PC-3 (cell line): ENCODE data around the gene UVSSA. TPM values are rescaled to one million over a fixed set of nuclear protein-coding genes. Genes with fewer than 3 reads are reported as not detected.

Source experiments
- ATAC-seq: fragments of 200-7000 bp; cut with Tn5 transposase; 2 replicates; pipeline ENCODE4 v1.9.1; 2020; ENCODE audit warnings: mild to moderate bottlenecking, moderate library complexity
- BruUV-seq: library from RNA; stranded (reverse); fragments of 400-500 nt; replicated peaks from 2 replicates; lab custom pipeline; 2021; lab: Mats Ljungman, UMichigan
- CTCF ChIA-PET: fragments of 300-600 bp; sonication (Branson Sonifier 250); formaldehyde crosslinking; loops from one replicate; lab custom pipeline; 2022; ENCODE audit warnings: antibody characterized with exemption; lab: Charles Lee
- POLR2A ChIA-PET: fragments of 300-600 bp; sonication (Branson Sonifier 250); formaldehyde crosslinking; loops from one replicate; lab custom pipeline; 2022; ENCODE audit warnings: antibody characterized with exemption; ENCODE audit not compliant: unreplicated experiment; lab: Charles Lee
- DNase-seq: peaks from one replicate; pipeline ENCODE4 v3.0.0-alpha.2; 2015
- H2AFZ ChIP-seq: fragments of 300-600 bp; sonication (generic); 2 replicates; pipeline ENCODE4 v1.6.0; 2016; ENCODE audit warnings: antibody characterized with exemption, low read length
- H3F3A ChIP-seq: fragments of 300-600 bp; sonication (generic); one replicate; pipeline ENCODE4 v1.6.0; 2017; ENCODE audit warnings: antibody characterized with exemption, low read length, control low read depth, mild to moderate bottlenecking; ENCODE audit not compliant: unreplicated experiment
- H3K27ac ChIP-seq: fragments of 300-600 bp; sonication (generic); 2 replicates; pipeline ENCODE4 v1.5.1; 2016; ENCODE audit warnings: mild to moderate bottlenecking, low read length
- H3K27me3 ChIP-seq: fragments of 300-600 bp; sonication (generic); 2 replicates; pipeline ENCODE4 v1.6.1; 2016; ENCODE audit warnings: low read length, mixed read lengths
- H3K36me3 ChIP-seq: fragments of 300-600 bp; sonication (generic); 2 replicates; pipeline ENCODE4 v1.6.1; 2016; ENCODE audit warnings: low read depth, mixed run types, low read length, mixed read lengths
- H3K4me1 ChIP-seq: fragments of 300-600 bp; sonication (generic); 2 replicates; pipeline ENCODE4 v1.5.1; 2016; ENCODE audit warnings: low read length; ENCODE audit not compliant: insufficient read depth
- H3K4me2 ChIP-seq: fragments of 300-600 bp; sonication (generic); 2 replicates; pipeline ENCODE4 v1.6.0; 2016; ENCODE audit warnings: low read length
- H3K4me3 ChIP-seq: fragments of 300-600 bp; sonication (generic); 2 replicates; pipeline ENCODE4 v1.5.1; 2016; ENCODE audit warnings: mild to moderate bottlenecking, low read length, mixed read lengths
- H3K79me2 ChIP-seq: fragments of 300-600 bp; sonication (generic); 2 replicates; pipeline ENCODE4 v1.6.1; 2017; ENCODE audit warnings: low read length, mixed read lengths
- H3K9ac ChIP-seq: fragments of 300-600 bp; sonication (generic); 2 replicates; pipeline ENCODE4 v1.6.0; 2016; ENCODE audit warnings: mild to moderate bottlenecking, low read length
- H3K9me2 ChIP-seq: fragments of 300-600 bp; sonication (generic); replicated peaks from 2 replicates; pipeline ENCODE4 v1.6.1; 2016; ENCODE audit warnings: mixed run types, low read length, mixed read lengths
- H3K9me3 ChIP-seq: fragments of 300-600 bp; sonication (generic); 2 replicates; pipeline ENCODE4 v1.6.1; 2016; ENCODE audit warnings: low read length, mixed read lengths
- H4K20me1 ChIP-seq: fragments of 300-600 bp; sonication (generic); 2 replicates; pipeline ENCODE4 v1.6.1; 2016; ENCODE audit warnings: low read length, mixed read lengths
- CTCF ChIP-seq: fragments of 300-600 bp; sonication (generic); conservative IDR thresholded peaks from 2 replicates; pipeline ENCODE4 v1.5.1; 2017; ENCODE audit warnings: antibody characterized with exemption, low read depth, mild to moderate bottlenecking, low read length
- EZH2 ChIP-seq: fragments of 300-600 bp; sonication (generic); IDR thresholded peaks from one replicate; pipeline ENCODE4 v1.6.1; 2017; ENCODE audit warnings: antibody characterized with exemption, mild to moderate bottlenecking, low read length; ENCODE audit not compliant: unreplicated experiment
- EZH2phosphoT487 ChIP-seq: fragments of 300-600 bp; sonication (generic); IDR thresholded peaks from 2 replicates; pipeline ENCODE4 v1.6.1; 2018; ENCODE audit warnings: mild to moderate bottlenecking, antibody characterized with exemption, low read length, borderline replicate concordance
- intact Hi-C: fragments of 100-400 bp; cut with micrococcal nuclease; formaldehyde crosslinking; loops from 2 replicates; pipeline ENCODE4 v1.9.0; 2023
- total RNA-seq: library from RNA; depleted of rRNA; stranded (reverse); fragments of >200 nt; gene quantifications from 2 replicates; pipeline ENCODE4 v1.2.3, GENCODE V29; 2014

Gene UVSSA
- total RNA-seq, 1 experiment from 2014 or later = 6.2 TPM

GRCh38 chr4:1383728-1384591, 37.0 kb downstream of the UVSSA start:
- BruUV-seq = no TSS peak
- POLR2A ChIA-PET = no interaction called here
- no peak for TF ChIP-seq EZH2phosphoT487
- TF ChIP-seq CTCF = no peak
- TF ChIP-seq EZH2 = no peak

GRCh38 chr4:1384675-1385372, 37.8 kb downstream of the UVSSA start:
- CTCF ChIA-PET = no interaction called here

More at GRCh38 chr4:1383728-1384591, 37.0 kb downstream of the UVSSA start:
- H3K9me3 ChIP-seq = no peaks in the 10 kb centered on the region
- peaks cover 6% of the 10 kb centered on the region for H3K36me3 ChIP-seq
- H3K9ac ChIP-seq = no peak overlapping the region
- H3K27me3 ChIP-seq = no peaks in the 10 kb centered on the region
- no peak overlapping the region for H3K4me3 ChIP-seq
- H3K27ac ChIP-seq = no peak overlapping the region
- no peaks in the 10 kb centered on the region for H4K20me1 ChIP-seq
- DNase-seq (no peak), ATAC-seq (no peak)
- no peaks in the 10 kb centered on the region for H3K4me1 ChIP-seq
- intact Hi-C loops = no loop called here
- no peaks in the 10 kb centered on the region for H3F3A ChIP-seq
- no peak overlapping the region for H2AFZ ChIP-seq
- no peak overlapping the region for H3K4me2 ChIP-seq
- CTCF ChIA-PET = no interaction called here
- H3K9me2 ChIP-seq = no peaks in the 10 kb centered on the region
- no peaks in the 10 kb centered on the region for H3K79me2 ChIP-seq

More at GRCh38 chr4:1384675-1385372, 37.8 kb downstream of the UVSSA start:
- Histone ChIP-seq H2AFZ (no peak overlapping the region), H3K9me2 (no peaks in the 10 kb centered on the region), H3K4me1 (no peaks in the 10 kb centered on the region), H4K20me1 (no peaks in the 10 kb centered on the region), H3K4me3 (no peak overlapping the region), H3K4me2 (no peak overlapping the region), H3K27me3 (no peaks in the 10 kb centered on the region), H3K9ac (no peak overlapping the region), H3K9me3 (no peaks in the 10 kb centered on the region), H3K36me3 (peaks cover 6% of the 10 kb centered on the region), H3K79me2 (no peaks in the 10 kb centered on the region), H3F3A (no peaks in the 10 kb centered on the region), H3K27ac (no peak overlapping the region)
- no peak for DNase-seq
- ATAC-seq = no peak
- TF ChIP-seq CTCF (no peak), EZH2 (no peak)
- BruUV-seq = no TSS peak
- intact Hi-C loops = no loop called here
- POLR2A ChIA-PET = no interaction called here
